Gastrocnemius medialis (tissue), 4 donors: Measurements from ENCODE around the gene PSMA3.

Source experiments
- POLR2A ChIP-seq, 2 donors: fragments of 450-650 bp; IDR thresholded peaks; one replicate each; pipeline ENCODE4 v1.6.1; 2017; ENCODE audit warnings: antibody characterized with exemption in 2 of 2, mild to moderate bottlenecking in 2 of 2, moderate library complexity in 2 of 2
- TF ChIP-seq, protein P1 (sequence below), 5 experiments: fragments of 450-650 bp in 3 of 5; fragments of 200-600 bp in 2 of 5; sonication (generic) in 2 of 5; IDR thresholded peaks in 4 of 5; conservative IDR thresholded peaks in 1 of 5; 1 replicate in 4 of 5; 2 replicates in 1 of 5; pipeline ENCODE4 v1.5.1; 2016 to 2019; ENCODE audit warnings: antibody characterized with exemption in 5 of 5, mild to moderate bottlenecking in 3 of 5, moderate library complexity in 3 of 5

DNA sequence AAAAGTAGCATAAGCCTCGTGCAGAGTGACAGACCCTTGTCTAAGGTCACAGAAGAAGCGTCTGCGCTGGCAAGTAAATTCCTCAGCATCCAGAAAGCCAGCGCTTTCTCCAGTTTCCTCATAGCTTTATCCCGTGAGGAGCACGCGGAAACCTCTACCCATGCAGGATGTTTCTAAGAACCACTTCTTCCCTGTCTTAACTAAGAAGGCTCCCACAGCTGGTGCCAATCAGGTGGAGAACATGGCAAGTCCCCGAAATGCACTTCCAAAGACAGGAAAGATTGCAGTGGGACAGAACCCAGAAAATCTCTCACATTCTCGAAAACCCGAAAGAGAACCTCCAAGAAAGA is 52.7 kb downstream of the PSMA3 start:
- TF ChIP-seq, protein P1, sequence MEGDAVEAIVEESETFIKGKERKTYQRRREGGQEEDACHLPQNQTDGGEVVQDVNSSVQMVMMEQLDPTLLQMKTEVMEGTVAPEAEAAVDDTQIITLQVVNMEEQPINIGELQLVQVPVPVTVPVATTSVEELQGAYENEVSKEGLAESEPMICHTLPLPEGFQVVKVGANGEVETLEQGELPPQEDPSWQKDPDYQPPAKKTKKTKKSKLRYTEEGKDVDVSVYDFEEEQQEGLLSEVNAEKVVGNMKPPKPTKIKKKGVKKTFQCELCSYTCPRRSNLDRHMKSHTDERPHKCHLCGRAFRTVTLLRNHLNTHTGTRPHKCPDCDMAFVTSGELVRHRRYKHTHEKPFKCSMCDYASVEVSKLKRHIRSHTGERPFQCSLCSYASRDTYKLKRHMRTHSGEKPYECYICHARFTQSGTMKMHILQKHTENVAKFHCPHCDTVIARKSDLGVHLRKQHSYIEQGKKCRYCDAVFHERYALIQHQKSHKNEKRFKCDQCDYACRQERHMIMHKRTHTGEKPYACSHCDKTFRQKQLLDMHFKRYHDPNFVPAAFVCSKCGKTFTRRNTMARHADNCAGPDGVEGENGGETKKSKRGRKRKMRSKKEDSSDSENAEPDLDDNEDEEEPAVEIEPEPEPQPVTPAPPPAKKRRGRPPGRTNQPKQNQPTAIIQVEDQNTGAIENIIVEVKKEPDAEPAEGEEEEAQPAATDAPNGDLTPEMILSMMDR (IDR thresholded peaks at IDR 0.05 in 4 of 5, conservative IDR thresholded peaks at IDR 0.05 in 1 of 5), result no peak
- no peak for TF ChIP-seq POLR2A (IDR thresholded peaks at IDR 0.05)
